GM06990 (cell line): ENCODE results near the gene CD3G.
"Not testable (repeated sequence)": the region's sequence is repeated elsewhere in the genome, so short reads cannot be mapped to it uniquely, and the experiment has no call there.

Source experiments
- DNase-seq: peaks from one replicate; pipeline ENCODE4 v3.0.0-alpha.2; 2011; ENCODE audit not compliant: insufficient read length; ENCODE audit errors: extremely low read depth
- H3K27me3 ChIP-seq: replicated peaks from 2 replicates; pipeline ENCODE4 v1.6.0; 2011; ENCODE audit warnings: low read length; ENCODE audit not compliant: control insufficient read depth, insufficient read depth
- H3K36me3 ChIP-seq: 2 replicates; pipeline ENCODE4 v1.5.1; 2011; ENCODE audit warnings: low read length; ENCODE audit not compliant: control insufficient read depth, insufficient read depth
- H3K4me3 ChIP-seq: replicated peaks from 2 replicates; pipeline ENCODE4 v1.5.1; 2011; ENCODE audit warnings: low read depth, mild to moderate bottlenecking, control low read depth, low read length
- CTCF ChIP-seq: IDR thresholded peaks from 2 replicates; pipeline ENCODE4 v1.5.1; 2011; ENCODE audit warnings: low read length, control low read depth, mild to moderate bottlenecking, inconsistent platforms; ENCODE audit not compliant: insufficient read depth, poor library complexity, severe bottlenecking

Gene CD3G

GRCh38 chr11:118304568-118305248 lies 39.4 kb upstream of the CD3G start, which contains the start of gene CD3E:
CD3E (plus strand) TSS chr11:118304730; CDS start chr11:118304953, 223 bp downstream.
- H3K27me3 ChIP-seq = peaks cover 4% of the 10 kb centered on the region; the same call in 1 of the 2 replicates
- no peak for DNase-seq
- TF ChIP-seq CTCF = no peak

DNA sequence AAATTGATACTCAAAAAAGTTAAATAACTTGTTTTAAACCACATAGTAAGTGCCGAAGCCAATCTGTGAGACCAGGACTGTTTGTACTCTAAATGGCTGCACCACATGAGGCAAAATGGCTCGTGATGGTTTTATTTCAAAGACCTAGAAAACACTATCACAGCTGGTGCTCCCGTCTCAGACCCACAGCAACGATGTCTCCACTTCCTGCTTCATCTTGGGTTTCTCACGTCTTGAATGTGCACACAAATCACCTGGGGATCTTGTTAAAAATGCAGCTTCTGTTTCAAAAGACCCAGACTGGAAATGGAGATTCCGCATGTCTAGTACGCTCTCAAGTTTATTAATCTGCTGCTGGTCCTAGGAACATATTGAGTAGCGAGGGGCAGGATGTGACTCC lies 38.4 kb upstream of the CD3G start:
- Histone ChIP-seq H3K4me3 (no peak overlapping the region), H3K27me3 (peaks cover 4% of the 10 kb centered on the region; the same call in 1 of the 2 replicates), H3K36me3 (no peaks in the 10 kb centered on the region)
- DNase-seq = no peak
- no peak for TF ChIP-seq CTCF

More at GRCh38 chr11:118304568-118305248, 39.4 kb upstream of the CD3G start, which contains the start of gene CD3E:
- no peak within 1 kb of the TSS for H3K4me3 ChIP-seq
- no peaks in the 10 kb centered on the region for H3K36me3 ChIP-seq

- H3K27me3 ChIP-seq = peaks cover 4% of the 10 kb centered on the region; the same call in 1 of the 2 replicates
- DNase-seq = no peak
These were observed 37.6 kb upstream of the CD3G start for GRCh38 chr11:118306556-118306955.

DNA sequence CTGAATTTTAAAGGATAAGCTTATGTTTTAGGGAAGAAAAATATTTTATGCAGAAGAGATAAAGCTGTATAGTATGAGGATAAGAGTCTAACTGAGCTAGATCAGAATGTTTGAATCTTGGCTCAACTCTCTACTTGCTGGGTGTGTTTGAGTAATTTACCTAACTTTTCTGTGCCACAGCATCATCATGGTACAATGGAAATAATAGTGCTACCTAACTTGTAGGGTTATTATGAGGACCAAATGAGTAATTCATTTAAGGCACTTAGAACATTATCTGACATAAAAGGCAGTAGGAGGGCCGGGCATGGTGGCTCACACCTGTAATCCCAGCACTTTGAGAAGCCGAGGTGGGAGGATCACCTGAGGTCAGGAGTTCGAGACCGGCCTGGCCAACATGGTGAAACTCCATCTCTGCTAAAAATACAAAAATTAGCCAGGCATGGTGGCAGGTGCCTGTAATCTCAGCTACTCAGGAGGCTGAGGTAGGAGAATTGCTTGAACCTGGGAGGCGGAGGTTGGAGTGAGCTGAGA lies 35.1 kb upstream of the CD3G start:
- DNase-seq, H3K27me3 ChIP-seq, H3K36me3 ChIP-seq, H3K4me3 ChIP-seq: not testable (repeated sequence)

More at GRCh38 chr11:118306556-118306955, 37.6 kb upstream of the CD3G start:
- Histone ChIP-seq H3K36me3 (no peaks in the 10 kb centered on the region), H3K4me3 (no peak overlapping the region)
- no peak for TF ChIP-seq CTCF

- no peaks in the 10 kb centered on the region for H3K36me3 ChIP-seq
- H3K27me3 ChIP-seq = peaks cover 1% of the 10 kb centered on the region
- no peak for DNase-seq
- TF ChIP-seq CTCF = no peak
- no peak overlapping the region for H3K4me3 ChIP-seq
These were observed 33.9 kb upstream of the CD3G start for GRCh38 chr11:118310271-118310670.

DNA sequence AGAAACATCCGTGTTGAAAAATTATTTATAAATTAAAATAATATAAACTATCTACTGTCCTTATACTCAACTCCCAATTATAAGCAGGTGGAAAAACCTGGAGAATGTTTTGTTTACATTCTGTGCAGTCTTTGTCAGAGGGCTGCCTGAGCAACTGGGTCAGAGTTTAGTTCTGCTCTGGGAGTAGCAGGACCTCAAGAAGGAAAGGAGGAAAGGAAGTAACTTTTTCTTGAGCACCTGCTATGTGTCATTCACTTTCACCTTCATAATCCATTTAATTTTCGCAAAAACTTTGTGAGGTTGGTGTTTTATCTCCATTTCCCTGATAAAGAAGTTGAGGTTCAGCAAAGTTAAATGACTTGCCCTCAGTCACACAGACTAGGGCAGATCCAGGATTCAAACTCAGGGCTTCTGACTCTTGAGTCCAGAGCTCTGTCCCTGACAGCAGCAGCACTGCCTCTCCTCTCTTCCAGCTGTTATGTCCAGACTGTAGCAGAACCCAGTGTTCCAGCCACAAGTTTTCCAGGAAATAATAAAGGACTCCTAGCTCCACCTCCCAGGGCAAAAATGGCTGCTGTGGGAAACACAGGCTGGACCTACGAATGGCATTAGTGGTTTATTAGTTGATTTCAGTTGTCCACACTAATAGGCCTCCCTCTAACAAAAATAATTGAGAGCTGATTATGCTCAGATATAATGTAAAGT lies 33.2 kb upstream of the CD3G start:
- TF ChIP-seq CTCF = no peak
- DNase-seq = no peak
- peaks cover 1% of the 10 kb centered on the region for H3K27me3 ChIP-seq
- H3K4me3 ChIP-seq = no peak overlapping the region
- no peaks in the 10 kb centered on the region for H3K36me3 ChIP-seq
